A549 (cell line): ENCODE results near the gene UBQLN1. TPM values are rescaled to one million over a fixed set of nuclear protein-coding genes. Genes with fewer than 3 reads are reported as not detected.

Experiments used
- ATAC-seq, 2 experiments: fragments of 200-7000 bp in 1 of 2; fragments of >200 bp in 1 of 2; cut with Nextera tagmentation in 1 of 2; cut with Tn5 transposase in 1 of 2; 3 replicates each; pipeline versions ENCODE4 v1.8.0 to v1.9.1; 2018 to 2020; ENCODE audit warnings: mild to moderate bottlenecking in 1 of 2, moderate library complexity in 1 of 2
- CTCF ChIA-PET: fragments of 300-600 bp; sonication (Branson Sonifier 250); formaldehyde crosslinking; extraction: SDS; loops from one replicate; lab custom pipeline; 2021; ENCODE audit warnings: antibody characterized with exemption, inconsistent platforms; lab: Yijun Ruan, JAX
- POLR2A ChIA-PET: fragments of 350-600 bp; formaldehyde crosslinking; extraction: SDS; loops from one replicate; lab custom pipeline; 2021; ENCODE audit warnings: antibody characterized with exemption, inconsistent platforms; lab: Yijun Ruan, JAX
- DNase-seq, 2 experiments: peaks; one replicate each; pipeline versions ENCODE4 v3.0.0 to v3.0.0-alpha.2; 2011 to 2016; ENCODE audit warnings: low read depth in 1 of 2, low spot score in 1 of 2
- FAIRE-seq: peaks from 2 replicates; lab custom pipeline; 2011; peaks lifted over from hg19 to GRCh38; lab: Jason Lieb, UNC
- H3K27ac ChIP-seq, 2 experiments: fragments of >200 bp; sonication (Bioruptor Twin); formaldehyde crosslinking; 3 replicates each; pipeline ENCODE4 v1.5.1; 2016 to 2017
- H3K4me1 ChIP-seq: fragments of >200 bp; sonication (Bioruptor Twin); formaldehyde crosslinking; 3 replicates; pipeline ENCODE4 v1.6.1; 2016
- H3K4me2 ChIP-seq: fragments of >200 bp; sonication (Bioruptor Twin); formaldehyde crosslinking; 3 replicates; pipeline ENCODE4 v1.6.1; 2016
- H3K4me3 ChIP-seq: fragments of >200 bp; sonication (Bioruptor Twin); formaldehyde crosslinking; 3 replicates; pipeline ENCODE4 v1.5.1; 2016
- H3K9me3 ChIP-seq: fragments of >200 bp; sonication (Bioruptor Twin); formaldehyde crosslinking; 3 replicates; pipeline ENCODE4 v1.6.1; 2016
- ATOH8 ChIP-seq: fragments of 250-450 bp; sonication (Bioruptor Pico); IDR thresholded peaks from 2 replicates; pipeline ENCODE4 v1.5.0; 2020; ENCODE audit warnings: low read depth, mild to moderate bottlenecking, moderate library complexity
- BCL3 ChIP-seq: fragments of >200 bp; sonication (Bioruptor Twin); formaldehyde crosslinking; IDR thresholded peaks from 3 replicates; pipeline ENCODE4 v1.6.1; 2016
- BHLHE40 ChIP-seq: IDR thresholded peaks from 2 replicates; pipeline ENCODE4 v1.6.1; 2012; ENCODE audit warnings: low read depth, low read length, inconsistent platforms
- CBX2 ChIP-seq: fragments of 200-600 bp; sonication (generic); IDR thresholded peaks from 2 replicates; pipeline ENCODE4 v1.6.1; 2016; ENCODE audit warnings: low read depth, mild to moderate bottlenecking, borderline replicate concordance
- CBX8 ChIP-seq: fragments of 200-600 bp; sonication (generic); IDR thresholded peaks from 2 replicates; pipeline ENCODE4 v1.6.1; 2016
- CHD4 ChIP-seq: fragments of 200-600 bp; sonication (generic); IDR thresholded peaks from 2 replicates; pipeline ENCODE4 v1.6.1; 2016; ENCODE audit warnings: antibody characterized with exemption, mild to moderate bottlenecking, borderline replicate concordance
- EHMT2 ChIP-seq: fragments of 200-600 bp; sonication (generic); IDR thresholded peaks from 2 replicates; pipeline ENCODE4 v1.6.1; 2016; ENCODE audit warnings: antibody characterized with exemption, low read depth, mild to moderate bottlenecking, moderate library complexity
- EP300 ChIP-seq, 2 experiments: fragments of >200 bp; sonication (Bioruptor Twin); formaldehyde crosslinking; IDR thresholded peaks; 2 replicates in 1 of 2; 3 replicates in 1 of 2; pipeline ENCODE4 v1.6.1; 2016 to 2017
- ESRRA ChIP-seq: fragments of 150-350 bp; IDR thresholded peaks from 2 replicates; pipeline ENCODE4 v1.6.1; 2014; ENCODE audit warnings: mild to moderate bottlenecking, low read length, borderline replicate concordance
- FOSB ChIP-seq: fragments of 250-450 bp; sonication (Bioruptor Pico); IDR thresholded peaks from 2 replicates; pipeline ENCODE4 v1.5.0; 2020; ENCODE audit warnings: mild to moderate bottlenecking, moderate library complexity
- FOSL2 ChIP-seq, 2 experiments: fragments of 450-650 bp in 1 of 2; fragments of >200 bp in 1 of 2; sonication (Bioruptor Twin) in 1 of 2; formaldehyde crosslinking; IDR thresholded peaks; 2 replicates each; pipeline versions ENCODE4 v1.5.0 to v1.6.1; 2016 to 2020; ENCODE audit warnings: mild to moderate bottlenecking in 1 of 2, moderate library complexity in 1 of 2
- GATA3 ChIP-seq: IDR thresholded peaks from 2 replicates; pipeline ENCODE4 v1.6.1; 2012; ENCODE audit warnings: borderline replicate concordance
- HDAC2 ChIP-seq: fragments of 200-600 bp; sonication (generic); IDR thresholded peaks from 2 replicates; pipeline ENCODE4 v1.6.1; 2016
- HES2 ChIP-seq: fragments of >200 bp; sonication (Bioruptor Twin); formaldehyde crosslinking; IDR thresholded peaks from 2 replicates; pipeline ENCODE4 v1.6.1; 2016
- HMGXB4 ChIP-seq: fragments of 250-450 bp; sonication (Bioruptor Pico); IDR thresholded peaks from 2 replicates; pipeline ENCODE4 v1.5.0; 2021; ENCODE audit warnings: mild to moderate bottlenecking, moderate library complexity, borderline replicate concordance
- HOXB13 ChIP-seq: fragments of 250-450 bp; sonication (Bioruptor Pico); IDR thresholded peaks from 2 replicates; pipeline ENCODE4 v1.5.0; 2020; ENCODE audit warnings: low read depth, mild to moderate bottlenecking, moderate library complexity
- HOXB5 ChIP-seq: fragments of 250-450 bp; sonication (Bioruptor Pico); IDR thresholded peaks from 2 replicates; pipeline ENCODE4 v1.5.0; 2020; ENCODE audit warnings: mild to moderate bottlenecking, moderate library complexity
- JUN ChIP-seq, 2 experiments: fragments of >200 bp; sonication (Bioruptor Twin); formaldehyde crosslinking; IDR thresholded peaks; 2 replicates in 1 of 2; 3 replicates in 1 of 2; pipeline ENCODE4 v1.6.1; 2016 to 2017
- JUNB ChIP-seq: fragments of >200 bp; sonication (Bioruptor Twin); formaldehyde crosslinking; IDR thresholded peaks from 2 replicates; pipeline ENCODE4 v1.6.1; 2016
- KDM5A ChIP-seq: fragments of 200-600 bp; sonication (generic); IDR thresholded peaks from 2 replicates; pipeline ENCODE4 v1.6.1; 2016; ENCODE audit warnings: antibody characterized with exemption, mild to moderate bottlenecking
- MAFK ChIP-seq: fragments of 450-650 bp; IDR thresholded peaks from 2 replicates; pipeline ENCODE4 v1.6.1; 2014; ENCODE audit not compliant: partially characterized antibody
- MAX ChIP-seq: IDR thresholded peaks from 2 replicates; pipeline ENCODE4 v1.6.1; 2012
- MYC ChIP-seq: IDR thresholded peaks from 2 replicates; pipeline ENCODE4 v1.6.1; 2012; ENCODE audit warnings: mild to moderate bottlenecking, inconsistent platforms, low read length, improper control_type of control experiment, borderline replicate concordance
- NR3C1 ChIP-seq: fragments of >200 bp; sonication (Bioruptor Twin); formaldehyde crosslinking; IDR thresholded peaks from 3 replicates; pipeline ENCODE4 v1.6.1; 2017
- PHF8 ChIP-seq: fragments of 200-600 bp; sonication (generic); IDR thresholded peaks from 2 replicates; pipeline ENCODE4 v1.6.1; 2016; ENCODE audit warnings: low read depth, mild to moderate bottlenecking, antibody characterized with exemption, moderate library complexity, borderline replicate concordance
- POLR2A ChIP-seq: IDR thresholded peaks from 2 replicates; pipeline ENCODE4 v1.6.1; 2012; ENCODE audit warnings: mild to moderate bottlenecking, low read length
- RARB ChIP-seq: fragments of 250-450 bp; sonication (Bioruptor Pico); IDR thresholded peaks from 2 replicates; pipeline ENCODE4 v1.8.0; 2021; ENCODE audit warnings: mild to moderate bottlenecking, moderate library complexity
- RCOR1 ChIP-seq: fragments of 150-350 bp; IDR thresholded peaks from 2 replicates; pipeline ENCODE4 v1.6.1; 2014; ENCODE audit warnings: antibody characterized with exemption, low read length, low read depth
- RFX5 ChIP-seq: fragments of 450-650 bp; IDR thresholded peaks from 2 replicates; pipeline ENCODE4 v1.7.1; 2014; ENCODE audit warnings: antibody characterized with exemption, mild to moderate bottlenecking, moderate library complexity
- RNF2 ChIP-seq: fragments of 200-600 bp; sonication (generic); IDR thresholded peaks from 2 replicates; pipeline ENCODE4 v1.6.1; 2016; ENCODE audit warnings: low read depth, mild to moderate bottlenecking, antibody characterized with exemption, moderate library complexity, borderline replicate concordance
- SMC3 ChIP-seq: fragments of >200 bp; sonication (Bioruptor Twin); formaldehyde crosslinking; IDR thresholded peaks from 3 replicates; pipeline ENCODE4 v1.6.1; 2018; ENCODE audit warnings: inconsistent platforms
- SREBF2 ChIP-seq: fragments of 450-650 bp; IDR thresholded peaks from 2 replicates; pipeline ENCODE4 v1.6.1; 2014; ENCODE audit warnings: mild to moderate bottlenecking, moderate library complexity
- ZC3H11A ChIP-seq: fragments of 450-650 bp; IDR thresholded peaks from 2 replicates; pipeline ENCODE4 v1.6.1; 2014; ENCODE audit warnings: antibody characterized with exemption, mild to moderate bottlenecking
- ZFP36 ChIP-seq: fragments of 450-650 bp; IDR thresholded peaks from 2 replicates; pipeline ENCODE4 v1.6.1; 2014; ENCODE audit warnings: borderline replicate concordance; ENCODE audit not compliant: partially characterized antibody
- ZNF302 ChIP-seq: fragments of 250-450 bp; sonication (Bioruptor Pico); IDR thresholded peaks from 2 replicates; pipeline ENCODE4 v1.9.0; 2021; ENCODE audit warnings: inconsistent platforms, mild to moderate bottlenecking, moderate library complexity
- WGBS: methylation state at CpG from one replicate; pipeline ENCODE4 v1.1.6; 2017; ENCODE audit errors: missing lambda C conversion rate; 5-methylcytosine and 5-hydroxymethylcytosine counted together
- polyA plus RNA-seq, 4 experiments: library from polyadenylated mRNA; depleted of rRNA in 3 of 4; stranded (reverse); fragments of >200 nt; fragmentation: RNase III in 1 of 4; extraction: RNeasy Plus Mini Kit Qiagen cat#74134 plus additional on column Dnase treatment in 1 of 4; gene quantifications; 2 replicates in 3 of 4; 3 replicates in 1 of 4; pipeline ENCODE4 v1.2.3, GENCODE V29; 2011 to 2017

The UBQLN1 gene
- polyA plus RNA-seq, 2 of the 4 experiments (the other 2 are of a cell fraction): 93.5 to 187 TPM

GRCh38 chr9:83623679-83624076 is 84.1 kb downstream of the UBQLN1 start (continued):
- TF ChIP-seq BHLHE40 (no peak), SREBF2 (no peak), FOSL2 (IDR thresholded peaks at IDR 0.05) (no peak), FOSL2 (CRISPR knock-in tag; IDR thresholded peaks at IDR 0.05) (no peak), FOSB (CRISPR knock-in tag) (no peak), RNF2 (no peak), EHMT2 (no peak), RFX5 (no peak)

GRCh38 chr9:83622939-83623678 is 84.6 kb downstream of the UBQLN1 start, which contains the start of gene IDNK:
TSS of gene IDNK (plus strand) at chr9:83623143. CDS start at chr9:83623172, 29 bp downstream.
- ChIA-PET POLR2A (interaction anchor here (1.0 to 2.2 kb wide), 2 partner anchors 30 to 85 kb away, joined by 3 to 7 read pairs; partner anchors contain the start of gene UBQLN1), CTCF (interaction anchor here (0.8 to 2.3 kb wide), 6 partner anchors 14 to 403 kb away, joined by 3 to 11 read pairs (median 5); no protein-coding TSS in a partner anchor)
- peak within 1 kb of the TSS; percentile 96 for H3K4me2 ChIP-seq
- TF ChIP-seq ZFP36: no peak
- TF ChIP-seq EP300 (IDR thresholded peaks at IDR 0.05): no peak
- peak; percentile 78; the same call in 2 of the 3 replicates for TF ChIP-seq BCL3
- no peak for TF ChIP-seq JUNB
- TF ChIP-seq POLR2A: peak; percentile 64
- TF ChIP-seq GATA3: 0 out of 2 replicates have a peak, but pooled peaks have one; percentile 9
- TF ChIP-seq JUN (IDR thresholded peaks at IDR 0.05): peak; percentile 61 to 83; a peak in 4 of 5 replicates
- no peak for TF ChIP-seq NR3C1
- TF ChIP-seq ZNF302 (CRISPR knock-in tag): no peak
- no peak for TF ChIP-seq CBX8
- TF ChIP-seq SMC3: no peak
- no peak for TF ChIP-seq ZC3H11A
- no peak for TF ChIP-seq RCOR1
- TF ChIP-seq PHF8: peak; percentile 62
- TF ChIP-seq KDM5A: no peak
- no peak for TF ChIP-seq RFX5
- TF ChIP-seq HOXB13 (CRISPR knock-in tag): no peak
- no peak for TF ChIP-seq FOSL2 (IDR thresholded peaks at IDR 0.05)
- no peak for TF ChIP-seq FOSL2 (CRISPR knock-in tag; IDR thresholded peaks at IDR 0.05)
- no peak for TF ChIP-seq HOXB5 (CRISPR knock-in tag)
- peak; percentile 27; the same call in 1 of the 2 replicates for TF ChIP-seq MAX
- TF ChIP-seq CBX2: no peak
- TF ChIP-seq HES2: no peak
- TF ChIP-seq HMGXB4 (CRISPR knock-in tag): peak; percentile 27; the same call in 1 of the 2 replicates
- TF ChIP-seq MAFK: no peak
- no peak for TF ChIP-seq CHD4
- no peak for TF ChIP-seq ESRRA
- TF ChIP-seq MYC: no peak
- no peak for TF ChIP-seq RARB (CRISPR knock-in tag)
- TF ChIP-seq BHLHE40: no peak
- TF ChIP-seq ATOH8 (CRISPR knock-in tag): no peak
- TF ChIP-seq HDAC2: no peak
- TF ChIP-seq, all 56 proteins: peak for 7
- FAIRE-seq (no peak), DNase-seq (peak; percentile 49 to 71), ATAC-seq (peak; percentile 89 to 94)
- WGBS: 0% methylated on average over 21 of the region's 79 CpGs
- Histone ChIP-seq H3K4me3 (peak within 1 kb of the TSS; percentile 62), H3K9me3 (no peaks in the 10 kb centered on the region), H3K27ac (peak within 1 kb of the TSS; percentile 85 to 94), H3K4me1 (peaks cover 13% of the 10 kb centered on the region)
